Stimulated activated CD8-positive, alpha-beta memory T cell treated with anti-CD3 and anti-CD28 coated beads, Interleukin-2, amount 100 ng/mL, for 48 hours (primary cell): Measurements from ENCODE around the gene DHH.
"Not testable (repeated sequence)": the region's sequence is repeated elsewhere in the genome, so short reads cannot be mapped to it uniquely, and the experiment has no call there.

ENCODE experiments used
- DNase-seq, 2 donors: peaks; one replicate each; pipeline ENCODE4 v3.0.0-alpha.2; 2020; ENCODE audit warnings: low read depth in 2 of 2

The DHH gene

GRCh38 chr12:49094160-49094974, at the start of gene DHH:
Gene DHH (minus strand): TSS chr12:49094801. CDS start chr12:49094512, 289 bp downstream.
- no peak for DNase-seq

GRCh38 chr12:49144384-49144783, 49.8 kb upstream of the DHH start:
- no peak for DNase-seq

- no peak for DNase-seq
Observed at GRCh38 chr12:49138999-49139398, 44.4 kb upstream of the DHH start.

- DNase-seq, result no peak
Observed at GRCh38 chr12:49138587-49138986, 44.0 kb upstream of the DHH start.

GRCh38 chr12:49137476-49137875, 42.9 kb upstream of the DHH start:
- DNase-seq, result no peak

- not testable (repeated sequence) for DNase-seq
Observed at GRCh38 chr12:49136997-49137396, 42.4 kb upstream of the DHH start.

- no peak for DNase-seq
Observed at GRCh38 chr12:49133590-49133989, 39.0 kb upstream of the DHH start.

GRCh38 chr12:49133014-49133413, 38.4 kb upstream of the DHH start:
- DNase-seq, result no peak

GRCh38 chr12:49131894-49132461, 37.4 kb upstream of the DHH start:
- no peak for DNase-seq

GRCh38 chr12:49131051-49131893, 36.7 kb upstream of the DHH start, which contains the start of gene TUBA1B:
Gene TUBA1B (minus strand): TSS chr12:49131395. CDS start chr12:49131300, 95 bp downstream.
- peak; percentile 86 to 87 for DNase-seq

GRCh38 chr12:49130151-49131050, 35.8 kb upstream of the DHH start:
- peak; percentile 85 to 86 for DNase-seq

- DNase-seq, result no peak
Observed at GRCh38 chr12:49129332-49130150, 34.9 kb upstream of the DHH start.

- not testable (repeated sequence) for DNase-seq
Observed at GRCh38 chr12:49127971-49128370, 33.4 kb upstream of the DHH start.

GRCh38 chr12:49126852-49127763, 32.5 kb upstream of the DHH start:
- DNase-seq, result no peak

GRCh38 chr12:49121047-49121696, 26.6 kb upstream of the DHH start:
- DNase-seq, result no peak

- DNase-seq, result no peak
Observed at GRCh38 chr12:49111206-49111605, 16.6 kb upstream of the DHH start.

GRCh38 chr12:49110464-49111155, 16.0 kb upstream of the DHH start, which contains the start of gene LMBR1L:
Gene LMBR1L (minus strand): TSS chr12:49110847. CDS start chr12:49110555, 292 bp downstream.
- DNase-seq, result peak; percentile 84 to 92
